Erythroblast (primary cell): ENCODE measurements around the gene ROMO1.

Experiments used
- DNase-seq, 2 experiments: peaks; one replicate each; lab custom pipeline; 2025; lab: John Stamatoyannopoulos, UW
- GATA1 ChIP-seq: IDR thresholded peaks from 2 replicates; pipeline ENCODE4 v1.6.1; 2011; ENCODE audit warnings: low read depth, mild to moderate bottlenecking, control low read depth, low read length, moderate library complexity
- POLR2A ChIP-seq: IDR thresholded peaks from 2 replicates; pipeline ENCODE4 v1.6.1; 2011; ENCODE audit warnings: mild to moderate bottlenecking, low read length

Gene ROMO1

DNA sequence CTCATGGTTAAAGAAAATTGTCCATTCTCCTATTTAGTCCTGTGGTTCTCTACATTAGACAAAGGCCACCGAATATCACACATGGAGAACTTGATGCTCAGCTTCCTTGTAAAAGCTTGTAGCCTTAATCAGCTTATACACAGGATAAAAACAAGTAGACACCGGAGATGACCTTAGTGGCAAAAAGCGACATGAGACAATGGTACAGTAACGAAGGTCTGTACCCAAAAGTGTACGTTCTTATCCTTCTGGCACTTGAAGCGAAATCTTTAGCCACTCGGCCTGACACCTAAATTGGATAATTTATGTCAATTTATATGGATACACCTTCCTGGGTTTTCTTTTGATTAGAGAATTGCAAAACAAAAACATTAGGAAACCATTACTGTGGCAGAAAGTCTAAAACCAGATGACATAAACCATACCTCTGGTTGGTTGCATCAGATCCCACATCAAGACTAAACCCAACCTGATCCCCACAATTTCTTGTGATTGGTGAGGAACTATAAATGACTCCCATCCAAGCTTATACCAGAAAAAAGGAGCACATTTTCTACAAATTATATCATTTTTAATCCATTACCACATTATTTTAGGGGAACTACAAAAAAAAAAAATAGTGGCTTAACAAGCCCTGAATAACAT, 36.7 kb downstream of the ROMO1 start:
- no peak for DNase-seq
- no peak for TF ChIP-seq GATA1
- no peak for TF ChIP-seq POLR2A

DNA sequence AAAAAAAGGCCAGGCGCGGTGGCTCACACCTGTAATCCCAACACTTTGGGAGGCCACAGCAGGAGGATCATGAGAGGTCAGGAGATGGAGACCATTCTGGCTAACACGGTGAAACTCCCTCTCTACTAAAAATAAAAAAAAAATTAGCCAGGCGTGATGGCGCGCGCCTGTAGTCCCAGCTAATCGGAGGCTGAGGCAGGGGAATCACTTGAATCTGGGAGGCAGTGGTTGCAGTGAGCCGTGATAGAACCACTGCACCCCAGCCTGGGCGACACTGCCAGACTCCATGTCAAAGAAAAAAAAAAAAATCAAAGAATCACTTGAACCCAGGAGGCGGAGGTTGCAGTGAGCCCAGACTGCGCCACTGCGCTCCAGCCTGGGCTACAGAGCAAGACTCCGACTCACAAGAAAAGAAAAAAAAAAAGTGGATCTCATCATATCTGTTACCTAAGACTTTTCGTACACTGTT, 38.7 kb downstream of the ROMO1 start:
- no peak for DNase-seq
- TF ChIP-seq POLR2A (no peak), GATA1 (no peak)

DNA sequence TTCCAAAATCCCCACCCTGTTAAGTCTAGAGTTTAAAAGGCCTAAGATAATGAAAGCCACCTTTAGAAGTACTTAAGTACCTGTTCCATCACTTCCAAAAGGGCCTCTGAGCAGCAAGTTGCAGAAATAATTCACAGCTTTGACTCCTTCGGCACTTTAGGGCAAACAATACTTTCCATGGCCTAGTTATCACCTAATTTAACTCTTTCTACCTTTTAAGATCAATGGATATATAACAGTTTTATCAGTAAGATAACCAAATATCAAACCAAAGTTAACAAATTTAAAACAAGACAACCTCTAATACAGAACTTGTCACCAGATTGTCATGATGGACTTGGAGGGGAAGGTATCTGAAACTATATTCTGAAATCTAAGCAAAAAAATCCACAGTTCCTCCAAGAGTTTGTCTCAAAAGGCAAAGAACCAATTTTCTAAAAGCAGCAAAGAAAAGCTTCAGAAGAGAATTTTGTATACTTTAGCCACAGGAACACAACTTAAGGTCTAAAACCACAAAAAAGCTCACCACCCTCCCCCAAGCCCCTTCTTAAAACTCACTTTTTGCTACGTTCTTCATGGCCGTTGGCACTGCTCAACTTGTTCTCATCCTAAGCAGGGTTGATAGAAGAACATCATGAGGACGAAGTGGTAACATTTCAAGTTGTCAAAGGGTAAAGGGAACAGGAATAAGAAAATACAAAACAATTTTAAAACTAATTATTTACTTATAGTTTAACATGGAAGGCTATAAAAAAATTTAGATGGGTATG, 39.4 kb downstream of the ROMO1 start:
- TF ChIP-seq POLR2A: no peak
- no peak for TF ChIP-seq GATA1
- DNase-seq: no peak

DNA sequence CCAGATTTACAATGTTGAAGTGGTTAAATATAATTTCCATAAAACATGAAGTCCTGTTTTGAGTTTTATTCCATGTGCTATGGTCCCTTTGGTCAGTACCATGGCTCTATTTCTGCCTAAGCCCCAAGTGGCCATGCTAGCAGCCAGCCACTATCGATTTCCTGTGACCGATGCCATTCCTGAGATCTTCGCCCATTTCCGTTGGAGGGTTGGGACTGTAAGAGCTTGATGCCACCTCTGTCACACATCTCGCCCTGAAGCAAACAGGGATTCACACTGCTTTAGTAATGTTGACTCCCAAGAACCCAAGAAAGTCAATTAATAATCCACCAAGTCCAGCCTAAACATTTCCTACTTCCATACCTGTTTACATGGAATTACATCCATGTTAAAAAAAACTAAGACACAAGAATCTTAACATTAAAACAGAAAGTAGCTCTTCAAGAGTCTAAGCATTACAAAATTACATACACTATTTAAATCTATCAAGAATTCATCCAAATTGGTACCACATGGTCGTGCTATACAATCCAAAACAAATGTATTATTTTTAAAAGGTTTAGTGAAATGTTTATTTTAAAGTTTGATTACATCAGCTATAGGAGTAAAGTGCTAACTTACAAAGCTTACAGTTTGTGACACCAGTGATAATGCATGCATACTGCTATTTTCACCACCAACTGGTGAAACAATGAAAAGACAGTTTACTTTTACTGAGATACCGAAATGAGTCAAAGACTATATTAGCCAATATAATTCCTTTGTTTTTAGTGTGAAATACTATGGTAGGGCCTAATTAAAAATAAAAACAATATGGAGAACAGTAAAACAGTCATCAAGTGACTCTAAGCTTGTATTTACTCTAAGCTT, 40.3 kb downstream of the ROMO1 start:
- TF ChIP-seq GATA1: no peak
- TF ChIP-seq POLR2A: peak; percentile 20
- peak; percentile 54 to 57 for DNase-seq

DNA sequence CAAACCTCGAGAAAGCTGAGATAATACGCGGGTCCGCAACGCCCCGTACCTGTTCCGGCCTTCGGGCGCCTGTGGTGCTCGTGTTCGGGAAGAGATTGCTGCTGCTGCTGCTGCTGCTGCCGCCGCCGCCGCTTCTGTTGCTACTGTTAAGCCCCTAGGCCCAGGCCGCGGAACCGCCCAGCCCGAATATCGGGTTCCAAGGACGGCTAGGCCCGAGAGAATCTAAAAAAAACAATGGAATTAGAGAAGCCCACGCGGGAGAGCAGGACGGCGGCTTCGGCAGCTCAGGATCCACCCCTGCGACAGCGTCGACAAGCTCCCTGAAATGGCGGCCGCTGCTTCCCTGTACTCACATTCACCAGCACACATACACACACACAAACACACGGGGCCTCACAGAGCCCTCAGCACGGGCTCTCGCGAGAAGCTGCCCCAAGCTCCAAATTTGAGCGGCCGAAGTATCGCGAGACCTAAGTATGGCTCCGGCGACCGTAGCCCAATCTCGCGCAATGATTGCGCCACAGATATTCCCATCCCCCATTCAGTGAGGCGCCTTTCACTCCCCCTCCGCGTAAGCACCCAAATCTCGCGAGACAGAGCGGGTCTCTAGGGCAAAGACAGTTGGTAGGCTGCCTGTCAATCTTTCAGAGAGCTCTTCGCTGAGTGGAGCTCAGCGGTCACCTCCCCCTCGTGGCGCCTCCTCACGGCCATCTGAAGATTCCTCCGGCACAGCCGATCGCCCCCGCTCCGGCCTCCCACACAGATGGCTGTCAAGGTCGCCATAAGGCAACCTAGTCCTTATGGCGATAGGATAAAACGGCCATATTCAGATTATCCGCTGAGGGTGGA, 42.9 kb downstream of the ROMO1 start, which contains the start of gene RBM39:
RBM39 (minus strand) TSS at position 369 of the 849 bp plus-strand sequence. CDS start 1,386 bp downstream, outside the sequence.
- TF ChIP-seq GATA1 (peak; percentile 37), POLR2A (peak; percentile 98)
- peak; percentile 100 for DNase-seq

DNA sequence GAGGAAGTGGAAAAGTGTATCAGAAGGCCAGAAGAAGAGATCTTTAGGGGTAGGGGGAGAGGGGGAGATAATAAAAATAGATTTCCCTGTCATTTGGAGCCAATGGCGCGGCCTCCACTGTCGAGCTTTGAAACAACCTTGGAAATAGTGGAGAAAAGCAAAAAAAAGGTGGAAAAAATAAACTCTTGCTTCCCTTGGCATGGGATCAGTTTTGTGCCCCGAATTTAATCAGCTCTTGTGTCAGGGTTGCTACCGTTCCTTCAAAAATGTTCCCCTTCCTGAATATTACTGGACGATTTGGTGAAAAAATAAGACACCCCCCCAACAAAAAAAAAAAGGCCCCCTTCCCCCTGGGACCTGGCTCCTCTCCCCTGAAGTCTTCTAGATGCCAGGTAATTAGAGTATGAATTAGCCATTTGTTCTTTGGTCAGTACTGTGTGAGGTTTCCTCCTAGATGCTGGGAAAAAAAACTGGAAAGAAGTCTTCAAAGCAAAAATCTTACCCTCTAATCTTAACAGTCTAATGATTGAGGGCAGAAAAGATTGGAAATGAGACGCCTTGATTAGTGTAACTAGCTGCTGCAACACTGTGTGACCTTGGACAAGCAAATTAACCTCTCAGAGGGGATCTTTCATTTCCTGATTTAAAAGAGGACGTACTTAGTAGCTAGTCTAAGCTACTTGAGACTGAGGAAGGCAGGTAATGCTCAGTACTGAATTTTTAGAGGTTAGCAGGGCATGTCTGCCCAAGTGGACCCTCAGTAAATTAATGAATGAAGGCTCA, 43.7 kb downstream of the ROMO1 start:
- DNase-seq: peak; percentile 53 to 62
- no peak for TF ChIP-seq POLR2A
- no peak for TF ChIP-seq GATA1

DNA sequence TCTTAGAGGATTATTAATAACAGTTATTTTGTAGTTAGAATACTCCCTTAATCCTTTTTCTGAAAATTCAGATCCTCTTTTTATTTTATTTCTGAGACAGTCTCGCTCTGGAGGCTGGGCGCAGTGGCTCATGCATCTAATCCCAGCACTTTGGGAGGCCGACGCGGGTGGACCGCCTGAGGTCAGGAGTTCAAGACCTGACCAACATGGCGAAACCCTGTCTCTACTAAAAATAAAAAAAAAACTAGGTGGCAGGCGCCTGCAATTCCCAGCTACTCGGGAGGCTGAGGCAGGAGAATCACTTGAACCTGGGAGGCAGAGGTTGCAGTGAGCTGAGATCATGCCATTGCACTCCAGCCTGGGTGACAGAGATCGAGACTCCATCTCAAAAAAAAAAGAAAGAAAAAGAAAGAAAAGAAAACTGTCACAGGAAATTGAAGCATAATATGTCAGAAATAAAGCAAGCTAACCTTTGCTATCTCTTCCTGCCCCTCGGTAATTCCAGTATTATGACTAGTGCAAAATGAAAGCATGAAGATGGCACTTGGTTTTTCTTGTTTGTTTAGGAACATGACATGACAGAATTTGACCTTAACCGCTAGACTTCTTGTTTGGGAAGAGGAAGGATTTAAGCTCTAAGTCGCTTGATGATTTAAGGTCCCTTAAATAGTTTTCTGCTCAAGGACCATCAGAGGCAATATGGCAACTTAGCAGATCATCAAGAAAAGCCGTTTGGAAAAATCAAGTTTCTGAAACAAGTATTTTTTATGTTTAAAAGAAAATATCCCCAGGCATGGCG, 44.7 kb downstream of the ROMO1 start:
- TF ChIP-seq GATA1 (no peak), POLR2A (no peak)
- peak; percentile 41 to 62 for DNase-seq

DNA sequence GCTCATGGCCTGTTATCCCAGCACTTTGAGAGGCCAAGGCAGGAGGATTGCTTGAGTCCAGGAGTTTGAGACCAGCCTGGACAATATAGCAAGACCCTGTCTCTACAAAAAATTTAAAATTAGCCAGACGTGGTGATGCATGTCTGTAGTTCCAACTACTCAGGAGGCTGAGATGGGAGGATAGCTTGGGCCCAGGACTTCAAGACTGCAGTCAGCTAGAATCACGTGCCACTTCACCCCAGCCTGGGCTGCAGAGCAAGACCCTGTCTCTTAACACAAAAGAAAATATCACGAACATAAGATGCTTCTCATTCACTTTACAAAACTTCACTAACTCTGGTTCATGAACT, 45.3 kb downstream of the ROMO1 start:
- peak in 1 of 2 experiments; percentile 44 for DNase-seq
